ENCODE data around the gene CCDC27.
"Not testable (repeated sequence)": the region's sequence is repeated elsewhere in the genome, so short reads cannot be mapped to it uniquely, and the experiment has no call there.

DNA sequence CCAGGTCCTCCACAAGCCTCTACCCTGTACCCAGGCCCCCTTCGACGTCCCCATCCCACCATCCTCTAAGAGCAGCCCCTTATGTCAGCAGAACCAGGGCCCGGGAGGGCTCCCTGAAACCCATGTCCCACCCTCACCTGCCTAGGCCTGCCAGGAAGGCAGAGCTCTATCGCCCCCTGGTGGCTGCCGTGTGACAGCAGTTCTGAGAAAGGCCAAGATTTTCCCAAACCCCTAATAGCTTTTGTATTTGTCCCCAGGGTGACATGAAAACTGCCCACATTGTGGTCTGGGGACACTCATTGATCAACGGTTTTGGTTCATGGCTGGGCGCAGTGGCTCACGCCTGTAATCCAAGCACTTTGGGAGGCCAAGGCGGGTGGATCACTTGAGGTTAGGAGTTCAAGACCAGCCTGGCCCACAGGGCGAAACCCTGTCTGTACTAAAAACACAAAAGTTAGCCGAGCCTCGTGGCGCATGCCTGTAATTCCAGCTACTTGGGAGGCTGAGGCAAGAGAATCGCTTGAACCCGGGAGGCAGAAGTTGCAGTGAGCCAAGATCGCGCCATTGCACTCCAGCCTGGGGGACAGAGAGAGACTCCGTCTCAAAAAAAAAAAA, 27.7 kb upstream of the CCDC27 start:
- TF ChIP-seq RAD21 (IDR thresholded peaks at IDR 0.05 in 1 of 2, conservative IDR thresholded peaks at IDR 0.05 in 1 of 2; ENCODE audit: low read depth in 2 of 2, low read length in 2 of 2): peak; percentile 95 to 96
- TF ChIP-seq, protein P1, sequence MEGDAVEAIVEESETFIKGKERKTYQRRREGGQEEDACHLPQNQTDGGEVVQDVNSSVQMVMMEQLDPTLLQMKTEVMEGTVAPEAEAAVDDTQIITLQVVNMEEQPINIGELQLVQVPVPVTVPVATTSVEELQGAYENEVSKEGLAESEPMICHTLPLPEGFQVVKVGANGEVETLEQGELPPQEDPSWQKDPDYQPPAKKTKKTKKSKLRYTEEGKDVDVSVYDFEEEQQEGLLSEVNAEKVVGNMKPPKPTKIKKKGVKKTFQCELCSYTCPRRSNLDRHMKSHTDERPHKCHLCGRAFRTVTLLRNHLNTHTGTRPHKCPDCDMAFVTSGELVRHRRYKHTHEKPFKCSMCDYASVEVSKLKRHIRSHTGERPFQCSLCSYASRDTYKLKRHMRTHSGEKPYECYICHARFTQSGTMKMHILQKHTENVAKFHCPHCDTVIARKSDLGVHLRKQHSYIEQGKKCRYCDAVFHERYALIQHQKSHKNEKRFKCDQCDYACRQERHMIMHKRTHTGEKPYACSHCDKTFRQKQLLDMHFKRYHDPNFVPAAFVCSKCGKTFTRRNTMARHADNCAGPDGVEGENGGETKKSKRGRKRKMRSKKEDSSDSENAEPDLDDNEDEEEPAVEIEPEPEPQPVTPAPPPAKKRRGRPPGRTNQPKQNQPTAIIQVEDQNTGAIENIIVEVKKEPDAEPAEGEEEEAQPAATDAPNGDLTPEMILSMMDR (IDR thresholded peaks at IDR 0.05; ENCODE audit: control extremely low read depth in 1 of 3, insufficient read depth in 1 of 3, low read depth in 1 of 3, low read length in 3 of 3): peak in 2 of 3 experiments; percentile 93 to 96; a peak in 3 of 4 replicates
- not testable (repeated sequence) for TF ChIP-seq BRCA1 (IDR thresholded peaks at IDR 0.05; ENCODE audit: low read depth, low read length)

All from H1 (cell line).